Sigmoid colon (tissue), 7 donors: ENCODE measurements around the gene LDLRAD3. TPM values are rescaled to one million over a fixed set of nuclear protein-coding genes. Genes with fewer than 3 reads are reported as not detected.
A peak's percentile ranks its signal among the peaks of the same experiment; 100 is the strongest.

ENCODE experiments used
- DNase-seq: peaks from one replicate; pipeline ENCODE4 v3.0.0-alpha.2; 2019
- H3K27ac ChIP-seq, 4 donors: fragments of 200-600 bp; sonication (generic); one replicate each; pipeline ENCODE4 v1.5.1; 2016 to 2019; ENCODE audit warnings: mild to moderate bottlenecking in 1 of 4
- H3K27me3 ChIP-seq, 3 donors: fragments of 200-600 bp; sonication (generic); one replicate each; pipeline ENCODE4 v1.5.1; 2019; ENCODE audit warnings: mild to moderate bottlenecking in 1 of 3
- H3K36me3 ChIP-seq, 4 donors: fragments of 200-600 bp; sonication (generic); one replicate each; pipeline ENCODE4 v1.5.1; 2016 to 2019
- H3K4me1 ChIP-seq, 4 donors: fragments of 200-600 bp; sonication (generic); one replicate each; pipeline ENCODE4 v1.5.1; 2017 to 2019
- H3K4me3 ChIP-seq, 4 donors: fragments of 200-600 bp; sonication (generic); one replicate each; pipeline ENCODE4 v1.5.1; 2017 to 2019; ENCODE audit warnings: mild to moderate bottlenecking in 2 of 4, moderate library complexity in 1 of 4
- H3K9me3 ChIP-seq, 4 donors: fragments of 200-600 bp in 3 of 4; sonication (generic) in 3 of 4; one replicate each; pipeline versions ENCODE4 v1.5.1 to v1.6.1; 2013 to 2019
- EP300 ChIP-seq, 4 donors: sonication (generic); formaldehyde crosslinking; IDR thresholded peaks; one replicate each; pipeline ENCODE4 v1.6.1; 2017; ENCODE audit warnings: antibody characterized with exemption in 4 of 4
- POLR2A ChIP-seq, 2 donors: fragments of 450-650 bp; IDR thresholded peaks; one replicate each; pipeline ENCODE4 v1.6.1; 2016; ENCODE audit warnings: antibody characterized with exemption in 2 of 2, mild to moderate bottlenecking in 2 of 2, moderate library complexity in 2 of 2
- POLR2AphosphoS5 ChIP-seq, 4 donors: sonication (generic); formaldehyde crosslinking; IDR thresholded peaks; one replicate each; pipeline ENCODE4 v1.6.1; 2017; ENCODE audit warnings: antibody characterized with exemption in 4 of 4
- WGBS, 2 donors: extraction: QIAGEN DNeasy Blood & Tissue Kit; methylation state at CpG; one replicate each; pipeline ENCODE4 v1.1.7; 2013; 5-methylcytosine and 5-hydroxymethylcytosine counted together
- intact Hi-C: fragments of 100-400 bp; cut with DNase I; formaldehyde crosslinking; loops from one replicate; pipeline ENCODE4 v1.15.1; 2023
- polyA plus RNA-seq, 3 donors: library from polyadenylated mRNA; stranded (reverse); fragments of 200-250 nt; gene quantifications; one replicate each; pipeline ENCODE4 v1.2.3, GENCODE V29; 2013
- total RNA-seq, 4 donors: library from RNA; depleted of rRNA; stranded (reverse); fragments of >200 nt; gene quantifications; one replicate each; pipeline ENCODE4 v1.1.0, GENCODE V29; 2016
- TF ChIP-seq, protein P1 (sequence below), 4 experiments: fragments of 450-650 bp in 3 of 4; fragments of 200-600 bp in 1 of 4; IDR thresholded peaks; one replicate each; pipeline ENCODE4 v1.5.1; 2016 to 2019; ENCODE audit warnings: antibody characterized with exemption in 4 of 4, mild to moderate bottlenecking in 3 of 4, moderate library complexity in 2 of 4
- donor health status: healthy with polysubstance abuse.
- donor health status: Bipolar disorder and iron deficiency.
- donor health status: healthy.

Gene LDLRAD3
- total and polyA plus RNA-seq, 7 donors = 0.23 to 23.4 (median 10.2) TPM

DNA sequence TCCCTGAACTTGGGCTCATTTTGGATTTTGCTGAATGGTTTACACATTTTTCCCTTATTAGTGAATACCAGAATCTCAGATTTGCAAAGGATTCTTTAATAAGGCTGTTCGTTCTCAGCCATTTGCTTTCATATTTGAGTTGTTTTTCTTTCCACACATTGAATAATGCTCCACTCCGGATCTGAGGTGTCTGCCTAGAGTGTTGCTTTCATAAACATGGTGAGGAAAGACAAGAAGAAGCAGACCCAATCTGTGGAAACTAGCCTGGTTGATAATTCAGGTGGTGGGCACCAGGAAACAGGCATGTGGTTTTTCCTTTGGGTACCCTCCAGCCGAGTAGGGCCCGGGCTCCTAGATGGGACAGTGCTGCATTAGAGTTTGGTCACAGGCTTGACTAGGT lies 35.0 kb downstream of the LDLRAD3 start:
- TF ChIP-seq POLR2A (IDR thresholded peaks at IDR 0.05) = no peak
- no peak for TF ChIP-seq EP300 (IDR thresholded peaks at IDR 0.05)
- TF ChIP-seq, protein P1, sequence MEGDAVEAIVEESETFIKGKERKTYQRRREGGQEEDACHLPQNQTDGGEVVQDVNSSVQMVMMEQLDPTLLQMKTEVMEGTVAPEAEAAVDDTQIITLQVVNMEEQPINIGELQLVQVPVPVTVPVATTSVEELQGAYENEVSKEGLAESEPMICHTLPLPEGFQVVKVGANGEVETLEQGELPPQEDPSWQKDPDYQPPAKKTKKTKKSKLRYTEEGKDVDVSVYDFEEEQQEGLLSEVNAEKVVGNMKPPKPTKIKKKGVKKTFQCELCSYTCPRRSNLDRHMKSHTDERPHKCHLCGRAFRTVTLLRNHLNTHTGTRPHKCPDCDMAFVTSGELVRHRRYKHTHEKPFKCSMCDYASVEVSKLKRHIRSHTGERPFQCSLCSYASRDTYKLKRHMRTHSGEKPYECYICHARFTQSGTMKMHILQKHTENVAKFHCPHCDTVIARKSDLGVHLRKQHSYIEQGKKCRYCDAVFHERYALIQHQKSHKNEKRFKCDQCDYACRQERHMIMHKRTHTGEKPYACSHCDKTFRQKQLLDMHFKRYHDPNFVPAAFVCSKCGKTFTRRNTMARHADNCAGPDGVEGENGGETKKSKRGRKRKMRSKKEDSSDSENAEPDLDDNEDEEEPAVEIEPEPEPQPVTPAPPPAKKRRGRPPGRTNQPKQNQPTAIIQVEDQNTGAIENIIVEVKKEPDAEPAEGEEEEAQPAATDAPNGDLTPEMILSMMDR (IDR thresholded peaks at IDR 0.05) = no peak
- TF ChIP-seq POLR2AphosphoS5 (IDR thresholded peaks at IDR 0.05) = no peak
- WGBS, 2 donors = 86 to 89% methylated on average over 4 of the region's 4 CpGs
- H3K4me1 ChIP-seq = peaks cover 0 to 24% (median 18%) of the 10 kb centered on the region in 4 donors
- no peak for DNase-seq
- no peaks in the 10 kb centered on the region for H3K27me3 ChIP-seq
- no peaks in the 10 kb centered on the region for H3K36me3 ChIP-seq
- peaks cover 0 to 4% (median 2%) of the 10 kb centered on the region in 4 donors for H3K9me3 ChIP-seq
- no peak overlapping the region for H3K27ac ChIP-seq
- intact Hi-C loops = no loop called here
- no peak overlapping the region for H3K4me3 ChIP-seq

DNA sequence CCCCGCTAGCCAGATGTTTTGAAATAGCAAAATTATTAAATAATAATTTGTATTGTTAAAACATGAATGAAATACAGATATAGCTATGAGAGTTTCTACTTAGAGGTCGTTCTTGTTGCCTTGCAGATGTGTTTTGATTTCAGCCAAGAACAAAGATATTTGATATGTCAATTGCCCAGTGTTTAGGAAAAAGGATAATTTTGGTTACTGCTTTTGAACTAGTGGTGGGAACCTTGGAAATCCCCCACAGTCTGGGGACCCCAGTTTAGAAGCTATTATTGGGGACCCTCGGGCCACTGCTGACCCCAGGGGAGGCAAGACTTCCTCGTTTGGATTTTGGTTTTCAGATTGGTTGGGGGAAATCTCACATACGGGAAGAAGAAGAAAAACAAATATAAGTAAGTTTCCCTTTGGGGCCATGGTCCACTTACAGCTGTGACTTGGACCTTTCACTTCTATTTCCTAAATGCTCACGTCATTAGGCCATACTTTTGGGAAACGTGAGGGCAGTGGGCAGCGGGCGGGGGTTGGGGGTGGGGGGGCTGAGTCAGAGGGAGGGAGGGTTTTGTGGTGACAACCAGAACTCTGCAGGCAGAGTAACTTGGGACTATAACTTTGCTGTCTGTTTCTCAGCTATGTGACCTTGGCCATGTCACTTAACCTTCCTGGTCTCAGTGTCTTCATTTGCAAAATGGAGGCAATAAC lies 37.0 kb downstream of the LDLRAD3 start:
- peak overlapping the region; percentile 23 to 63 (median 56) for H3K27ac ChIP-seq
- H3K36me3 ChIP-seq = no peaks in the 10 kb centered on the region
- H3K4me1 ChIP-seq = peaks cover 0 to 29% (median 18%) of the 10 kb centered on the region in 4 donors
- TF ChIP-seq EP300 (IDR thresholded peaks at IDR 0.05) = no peak
- no peak for TF ChIP-seq POLR2A (IDR thresholded peaks at IDR 0.05)
- no peak for TF ChIP-seq POLR2AphosphoS5 (IDR thresholded peaks at IDR 0.05)
- TF ChIP-seq, protein P1 (IDR thresholded peaks at IDR 0.05) = no peak
- DNase-seq = no peak
- H3K27me3 ChIP-seq = no peaks in the 10 kb centered on the region
- 66 to 67% methylated on average over 9 of the region's 9 CpGs for WGBS, 2 donors
- no peaks in the 10 kb centered on the region for H3K9me3 ChIP-seq
- H3K4me3 ChIP-seq = no peak overlapping the region
- intact Hi-C loops = no loop called here

GRCh38 chr11:35981581-35981980 lies 37.7 kb downstream of the LDLRAD3 start:
- intact Hi-C loops = no loop called here
- TF ChIP-seq POLR2A (IDR thresholded peaks at IDR 0.05) (no peak), EP300 (IDR thresholded peaks at IDR 0.05) (no peak), POLR2AphosphoS5 (IDR thresholded peaks at IDR 0.05) (peak in 3 of 4 donors; percentile 14 to 72 (median 69))
- TF ChIP-seq, protein P1 (IDR thresholded peaks at IDR 0.05) = no peak
- no peaks in the 10 kb centered on the region for H3K9me3 ChIP-seq
- no peak for DNase-seq
- H3K36me3 ChIP-seq = no peaks in the 10 kb centered on the region
- 77 to 84% methylated on average over 7 of the region's 7 CpGs for WGBS, 2 donors
- H3K27me3 ChIP-seq = no peaks in the 10 kb centered on the region
- H3K27ac ChIP-seq = peak overlapping the region; percentile 23 to 63 (median 56)
- peaks cover 0 to 29% (median 18%) of the 10 kb centered on the region in 4 donors for H3K4me1 ChIP-seq
- H3K4me3 ChIP-seq = no peak overlapping the region

DNA sequence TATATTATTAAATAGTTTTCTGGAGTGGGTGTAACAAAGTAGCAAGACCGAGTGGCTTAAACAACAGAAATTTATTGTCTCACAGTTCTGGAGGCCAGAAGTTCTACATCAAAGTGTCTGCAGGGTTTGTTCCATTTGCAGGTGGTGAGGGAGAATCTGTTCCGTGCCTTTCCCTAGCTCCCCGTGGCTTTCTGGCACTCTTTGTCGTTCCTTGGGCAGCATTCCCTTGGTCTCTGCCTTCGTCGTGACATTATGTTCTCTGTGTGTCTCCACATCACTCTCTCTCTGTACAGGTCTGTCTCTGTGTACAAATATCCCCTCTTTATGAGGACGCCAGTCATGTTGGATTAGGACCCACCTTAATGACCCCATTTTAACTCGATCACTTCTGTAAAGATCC lies 38.2 kb downstream of the LDLRAD3 start:
- Histone ChIP-seq H3K4me1 (peaks cover 0 to 29% (median 18%) of the 10 kb centered on the region in 4 donors), H3K4me3 (no peak overlapping the region), H3K27ac (peak overlapping the region; percentile 23 to 63 (median 56)), H3K9me3 (no peaks in the 10 kb centered on the region), H3K27me3 (no peaks in the 10 kb centered on the region), H3K36me3 (no peaks in the 10 kb centered on the region)
- WGBS, 2 donors = 79 to 87% methylated on average over 8 of the region's 8 CpGs
- intact Hi-C loops = no loop called here
- DNase-seq = no peak
- TF ChIP-seq POLR2AphosphoS5 (IDR thresholded peaks at IDR 0.05) (no peak), EP300 (IDR thresholded peaks at IDR 0.05) (no peak), POLR2A (IDR thresholded peaks at IDR 0.05) (no peak)
- TF ChIP-seq, protein P1 (IDR thresholded peaks at IDR 0.05) = no peak
